Inferior parietal cortex (tissue), 1 donor: ENCODE data around the gene PGRMC2.
"Not testable (repeated sequence)": the region's sequence is repeated elsewhere in the genome, so short reads cannot be mapped to it uniquely, and the experiment has no call there.

ENCODE experiments used
- DNase-seq: peaks from one replicate; pipeline ENCODE4 v3.0.0-alpha.2; 2016; ENCODE audit errors: extremely low spot score

The PGRMC2 gene

DNA sequence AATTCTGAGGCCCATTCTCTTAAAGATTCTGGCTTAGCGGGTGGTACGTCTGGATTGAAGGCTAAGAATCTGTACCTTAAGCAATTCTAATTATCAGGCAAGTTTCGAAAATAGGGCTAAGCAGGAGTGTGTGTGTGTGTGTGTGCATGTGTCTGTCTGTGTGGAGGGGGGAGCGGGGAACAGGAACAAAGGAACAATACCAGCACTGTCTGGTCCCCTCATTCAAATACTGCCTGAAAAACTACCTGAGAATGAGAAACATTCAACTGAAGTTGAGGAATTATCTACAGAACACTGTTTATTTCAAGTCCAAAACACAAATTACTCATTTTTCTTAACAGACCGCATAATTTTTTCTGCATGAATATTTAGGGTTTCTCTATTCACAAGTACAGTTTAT, 18.6 kb downstream of the PGRMC2 start:
- DNase-seq: no peak

DNA sequence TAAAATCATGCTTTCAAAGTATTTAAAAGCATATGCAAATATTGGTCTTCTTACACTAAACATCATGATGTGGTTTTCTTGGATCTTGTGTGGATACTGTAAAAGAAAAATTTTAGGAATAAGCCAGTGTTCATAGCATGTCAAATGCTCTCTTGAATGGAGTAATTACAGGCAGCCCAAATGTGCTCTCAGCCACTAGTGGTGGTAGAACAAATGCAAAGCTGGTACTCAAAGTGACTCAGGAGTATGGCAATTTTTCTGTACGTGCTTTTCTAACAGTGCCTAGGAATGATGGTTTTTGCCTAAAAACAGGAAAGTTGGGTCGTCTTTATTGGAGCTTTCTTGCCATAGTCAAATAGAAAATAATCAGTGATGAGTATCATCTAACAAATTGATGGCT, 19.9 kb downstream of the PGRMC2 start:
- no peak for DNase-seq

DNA sequence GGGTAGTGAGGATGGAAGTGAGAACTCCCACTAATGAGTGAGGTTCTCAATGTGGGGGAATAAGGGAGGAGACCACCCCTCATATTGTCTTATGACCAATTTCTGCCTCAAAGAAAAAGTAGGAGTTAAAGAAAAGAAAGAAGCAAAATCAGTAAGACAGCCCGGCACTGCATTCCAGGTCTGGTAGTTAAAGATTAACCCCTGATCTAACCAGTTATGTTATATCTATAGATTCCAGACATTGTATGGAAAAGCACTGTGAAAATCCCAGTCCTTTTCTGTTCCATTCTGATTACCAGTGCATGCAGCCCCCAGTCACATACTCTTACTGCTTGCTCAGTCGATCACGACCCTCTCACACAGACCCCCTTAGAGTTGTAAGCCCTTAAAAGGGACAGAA, 20.4 kb downstream of the PGRMC2 start:
- not testable (repeated sequence) for DNase-seq

DNA sequence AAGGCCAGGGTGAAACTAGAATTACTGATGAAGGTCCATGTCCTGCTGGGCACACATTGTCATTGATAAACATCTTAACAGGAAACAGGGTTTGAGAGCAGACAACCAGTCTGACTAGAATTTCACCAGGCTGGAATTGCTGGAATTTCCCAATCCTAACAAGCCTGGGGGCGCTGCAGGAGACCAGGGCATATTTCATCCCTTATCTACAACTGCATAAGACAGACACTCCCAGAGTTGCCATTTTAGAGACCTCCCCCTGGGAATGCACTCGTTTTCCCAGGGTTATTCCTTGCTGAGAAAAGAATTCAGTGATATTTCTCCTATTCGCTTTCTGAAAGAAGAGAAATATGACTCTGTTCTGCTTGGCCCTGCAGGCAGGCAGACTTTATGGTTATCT, 22.1 kb downstream of the PGRMC2 start:
- DNase-seq: not testable (repeated sequence)

DNA sequence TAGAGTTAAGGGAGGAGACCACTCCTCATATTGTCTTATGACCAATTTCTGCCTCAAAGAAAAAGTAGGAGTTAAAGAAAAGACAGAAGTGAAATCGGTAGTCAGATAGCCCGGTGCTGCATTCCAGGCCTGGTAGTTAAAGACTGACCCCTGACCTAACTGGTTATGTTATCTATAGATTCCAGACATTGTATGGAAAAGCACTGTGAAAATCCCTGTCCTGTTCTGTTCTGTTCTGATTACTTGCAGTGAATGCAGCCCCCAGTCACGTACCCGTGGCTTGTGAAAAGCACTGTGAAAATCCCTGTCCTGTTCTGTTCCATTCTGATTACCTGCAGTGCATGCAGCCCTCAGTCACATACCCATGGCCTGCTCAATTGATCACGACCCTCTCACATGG, 27.7 kb downstream of the PGRMC2 start:
- DNase-seq: not testable (repeated sequence)

DNA sequence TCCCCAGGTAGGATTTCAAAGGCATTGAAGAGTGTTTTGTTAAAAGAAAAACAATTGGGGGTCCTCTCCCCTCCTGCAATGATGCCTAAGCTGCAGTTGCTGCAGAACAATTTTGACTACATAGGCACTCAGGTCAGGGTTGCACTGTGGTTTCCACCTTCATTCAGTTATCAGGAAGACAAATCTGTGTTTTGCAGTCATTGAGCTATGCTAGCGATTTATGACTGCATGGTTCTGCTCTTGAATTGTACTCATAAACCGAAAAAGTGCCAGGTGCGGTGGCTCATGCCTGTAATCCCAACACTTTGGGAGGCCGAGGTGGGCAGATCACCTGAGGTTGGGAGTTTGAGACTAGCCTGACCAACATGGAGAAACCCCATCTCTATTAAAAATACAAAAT, 29.4 kb downstream of the PGRMC2 start:
- not testable (repeated sequence) for DNase-seq

DNA sequence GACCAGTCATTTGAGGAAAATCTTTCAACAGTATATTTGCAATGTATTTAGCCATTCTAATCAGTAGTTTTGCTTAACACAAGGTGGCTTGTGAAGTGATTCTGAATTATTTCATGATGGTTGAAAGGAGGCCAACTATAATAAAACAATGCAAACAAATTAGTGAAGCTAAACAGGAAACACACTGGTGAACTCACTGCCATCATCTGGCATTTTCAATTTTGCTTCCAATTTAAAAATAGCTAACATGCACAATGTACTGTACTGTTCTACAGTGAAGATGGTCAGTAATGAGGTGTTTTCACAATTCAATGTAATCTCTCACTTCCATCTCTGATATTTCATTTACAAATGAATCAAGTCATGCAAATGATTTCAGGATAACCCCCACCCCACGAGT, 31.1 kb downstream of the PGRMC2 start:
- no peak for DNase-seq

DNA sequence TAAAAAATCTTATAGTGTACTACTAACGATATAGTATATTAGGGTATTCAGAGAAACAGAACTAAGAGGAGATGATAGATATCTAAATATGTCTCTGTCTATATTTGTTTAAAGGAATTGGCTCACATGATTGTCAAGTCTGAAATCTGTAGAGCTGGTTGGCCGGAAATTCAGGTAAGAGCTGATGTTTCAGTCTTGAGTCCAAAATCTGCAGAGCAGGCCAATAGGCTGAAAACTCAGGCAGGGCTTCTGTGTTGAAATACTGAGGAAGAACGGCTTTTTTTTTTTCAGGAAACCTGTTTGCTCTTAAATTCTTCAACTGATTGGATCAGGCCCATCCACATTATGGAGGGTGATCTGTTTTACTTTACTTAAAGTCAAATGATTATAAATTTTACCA, 31.7 kb downstream of the PGRMC2 start:
- no peak for DNase-seq

DNA sequence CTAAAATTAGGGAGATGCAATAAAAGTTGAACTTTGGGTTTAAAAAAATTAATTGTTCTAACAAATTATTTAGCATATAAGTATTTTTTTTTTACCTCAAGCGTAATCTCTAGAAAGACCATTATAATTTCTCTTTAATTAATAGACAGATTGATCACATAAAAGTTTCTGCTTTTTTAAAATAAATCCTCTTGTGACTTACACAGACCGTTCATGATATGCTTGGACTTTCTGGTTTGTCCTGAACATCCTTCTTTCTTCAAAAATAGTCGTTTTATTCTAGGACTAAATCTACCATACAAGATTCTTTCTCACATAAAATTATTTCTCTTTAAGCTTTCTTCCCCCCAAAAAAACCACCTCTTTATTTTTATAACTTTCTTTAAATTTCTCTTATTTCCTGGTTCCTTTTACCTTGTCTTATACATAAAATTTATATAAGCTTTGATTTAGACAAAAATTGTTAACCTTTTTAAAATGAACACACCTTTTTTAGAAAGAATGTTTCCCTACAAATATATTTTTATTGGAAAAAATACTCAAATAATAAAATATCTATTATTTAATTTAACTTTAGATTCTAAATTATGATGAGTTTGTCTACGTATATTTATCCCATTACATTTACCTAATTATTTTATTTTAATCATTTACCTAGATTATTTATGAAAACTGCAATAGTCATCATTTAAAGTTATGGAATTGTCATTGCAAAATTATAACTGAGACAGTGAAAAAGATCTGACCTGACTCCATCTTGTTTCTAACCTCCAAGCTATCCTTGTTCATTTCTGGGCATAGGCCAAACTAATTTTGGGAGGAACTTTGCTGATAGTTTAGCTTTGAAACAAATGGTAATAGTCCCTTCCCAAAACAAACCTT, 37.6 kb downstream of the PGRMC2 start:
- no peak for DNase-seq

DNA sequence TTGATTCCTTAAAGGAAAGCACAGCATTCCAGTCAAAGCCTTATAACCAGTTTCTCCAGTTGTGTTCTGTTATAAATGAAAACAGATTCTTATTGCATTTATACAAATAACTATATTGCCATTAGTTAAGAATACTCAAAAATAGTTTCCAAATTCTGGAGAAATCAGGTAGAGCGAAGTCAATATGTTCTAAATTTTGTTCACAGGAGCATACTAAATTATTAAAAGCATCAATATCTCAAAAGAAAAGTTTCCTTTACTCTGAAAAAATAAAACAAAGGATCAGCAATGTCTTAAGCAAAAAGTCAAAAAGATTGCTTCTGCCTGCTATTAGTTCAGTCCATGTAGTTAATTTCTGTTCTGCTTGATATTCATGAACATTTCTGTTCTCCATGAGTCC, 39.7 kb downstream of the PGRMC2 start:
- DNase-seq: no peak

DNA sequence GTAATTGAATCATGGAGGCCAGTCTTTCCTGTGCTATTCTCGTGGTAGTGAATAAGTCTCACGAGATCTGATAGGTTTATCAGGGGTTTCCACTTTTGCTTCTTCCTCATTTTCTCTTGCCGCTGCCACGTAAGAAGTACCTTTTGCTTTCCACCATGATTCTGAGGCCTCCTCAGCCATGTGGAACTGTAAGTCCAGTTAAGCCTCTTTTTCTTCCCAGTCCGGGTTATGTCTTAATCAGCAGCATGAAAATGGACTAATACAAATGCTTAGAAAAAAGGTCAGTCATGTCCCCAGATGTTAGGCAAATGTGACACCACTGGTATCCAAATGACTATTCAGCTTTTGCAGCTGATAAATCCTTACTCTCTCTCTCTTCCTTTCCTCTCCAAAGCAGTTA, 42.2 kb downstream of the PGRMC2 start:
- not testable (repeated sequence) for DNase-seq

DNA sequence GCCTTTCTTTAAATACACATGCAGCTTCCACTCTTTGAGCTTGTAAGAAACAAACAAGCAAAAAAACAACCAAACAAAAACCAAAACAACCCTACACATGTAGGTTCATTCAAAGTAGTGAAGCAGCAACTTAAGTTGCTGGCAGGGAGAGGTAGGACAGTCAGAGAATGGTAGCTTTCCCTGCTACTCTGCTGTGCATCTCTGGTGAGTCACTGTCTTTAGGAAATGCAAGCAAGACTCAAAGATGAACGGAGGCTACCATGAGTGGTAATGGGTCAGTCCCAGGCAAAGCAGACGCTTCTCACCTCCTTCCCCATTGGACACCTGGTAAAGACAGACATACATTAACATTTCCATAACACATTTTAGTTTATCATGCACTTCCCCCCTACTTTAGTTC, 43.2 kb downstream of the PGRMC2 start:
- no peak for DNase-seq

DNA sequence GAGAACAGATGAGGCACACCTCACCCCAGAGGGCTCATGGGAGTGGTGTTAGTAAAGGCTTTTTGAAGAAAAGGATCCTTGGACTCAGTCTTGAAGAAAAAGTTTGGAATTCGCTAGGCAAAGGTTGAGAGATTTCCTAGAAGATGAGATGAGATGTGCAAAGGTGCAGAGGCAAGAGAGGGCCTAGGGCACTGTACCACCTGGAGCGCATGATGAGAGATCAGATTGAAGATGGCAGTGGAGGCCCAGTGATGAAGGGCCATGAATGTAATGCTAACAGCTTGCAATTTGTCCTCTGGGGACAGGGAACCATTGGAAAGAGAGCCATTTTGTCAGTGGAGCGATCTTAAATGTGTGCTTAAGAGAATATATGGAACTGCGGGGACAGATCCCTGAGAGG, 45.0 kb downstream of the PGRMC2 start:
- no peak for DNase-seq

DNA sequence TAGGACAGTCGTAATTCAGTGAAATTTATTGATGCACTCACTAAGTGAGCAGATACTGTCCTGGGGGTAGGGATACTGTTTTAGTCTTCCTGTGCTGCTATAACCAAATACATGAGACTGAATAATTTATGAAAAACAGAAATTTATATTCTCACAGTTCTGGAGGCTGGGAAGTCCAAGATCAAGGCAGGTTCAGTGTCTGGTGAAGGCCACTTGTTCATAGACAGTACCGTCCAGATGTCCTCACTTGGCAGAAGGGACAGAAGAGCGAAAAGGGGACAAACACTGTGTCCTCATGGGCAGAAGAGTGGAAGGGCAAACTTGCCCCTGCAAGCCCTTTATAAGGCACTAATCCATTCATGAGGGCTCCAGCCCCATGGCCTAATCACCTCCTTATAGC, 45.6 kb downstream of the PGRMC2 start:
- no peak for DNase-seq

DNA sequence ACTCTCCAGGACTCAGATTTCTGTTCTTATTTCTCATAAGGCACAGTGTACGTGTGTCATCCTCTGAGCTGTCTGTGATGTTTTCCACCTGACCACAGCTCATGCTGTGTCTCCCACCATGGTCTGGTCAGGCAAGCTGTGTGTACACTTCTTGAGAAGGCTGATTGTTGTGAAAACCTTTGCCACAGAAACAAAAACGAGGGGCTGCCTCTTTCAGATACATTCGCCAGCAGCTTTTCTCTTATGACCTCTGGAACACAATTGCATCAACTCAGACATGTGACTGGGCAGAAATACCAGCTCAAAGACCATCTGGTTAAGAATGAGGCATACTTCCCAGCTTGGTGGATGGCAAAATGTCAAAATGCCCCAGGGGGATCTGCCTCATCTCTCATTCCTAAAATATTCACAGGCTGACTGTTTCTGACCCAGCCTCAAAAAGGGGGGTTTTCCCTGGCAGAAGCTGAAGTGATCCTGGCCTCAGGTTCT, 46.1 kb downstream of the PGRMC2 start:
- no peak for DNase-seq

DNA sequence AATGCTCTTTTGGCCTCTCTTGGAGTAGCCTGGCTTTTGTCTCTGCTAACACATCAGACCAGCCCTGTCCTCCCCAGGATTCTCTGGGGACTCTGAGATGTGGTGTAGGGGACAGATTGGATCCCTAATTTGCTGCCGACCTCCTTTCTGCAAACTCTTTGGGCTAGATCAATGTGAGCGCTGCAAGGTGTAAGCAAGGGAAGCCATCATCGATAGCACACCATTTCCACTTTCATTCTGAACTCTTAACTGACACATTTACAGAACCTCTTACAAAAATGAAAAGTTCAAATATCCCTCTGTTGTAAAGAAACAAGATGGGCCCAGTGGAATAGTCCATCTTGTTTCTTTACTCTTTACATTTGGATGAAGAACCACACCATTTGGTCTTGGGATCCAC, 46.6 kb downstream of the PGRMC2 start:
- no peak for DNase-seq

DNA sequence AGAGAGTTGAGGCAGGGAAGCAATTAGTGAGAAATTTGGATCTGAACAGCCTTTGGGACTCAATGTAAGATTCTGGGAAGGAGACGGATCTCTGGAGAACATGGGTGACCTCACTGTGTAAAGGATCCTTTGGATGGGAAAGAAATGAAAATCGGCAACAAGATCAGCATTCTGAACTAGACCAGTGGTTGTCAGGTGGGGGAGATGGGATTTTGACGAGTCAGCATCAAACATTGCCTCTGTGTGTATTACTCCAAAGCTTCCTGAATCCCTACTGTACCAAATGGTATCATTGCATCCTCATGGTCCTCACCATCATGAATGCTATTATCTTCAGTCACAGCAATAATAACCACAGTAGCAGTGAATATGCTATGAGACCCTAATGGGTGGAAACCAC, 52.8 kb downstream of the PGRMC2 start:
- no peak for DNase-seq

DNA sequence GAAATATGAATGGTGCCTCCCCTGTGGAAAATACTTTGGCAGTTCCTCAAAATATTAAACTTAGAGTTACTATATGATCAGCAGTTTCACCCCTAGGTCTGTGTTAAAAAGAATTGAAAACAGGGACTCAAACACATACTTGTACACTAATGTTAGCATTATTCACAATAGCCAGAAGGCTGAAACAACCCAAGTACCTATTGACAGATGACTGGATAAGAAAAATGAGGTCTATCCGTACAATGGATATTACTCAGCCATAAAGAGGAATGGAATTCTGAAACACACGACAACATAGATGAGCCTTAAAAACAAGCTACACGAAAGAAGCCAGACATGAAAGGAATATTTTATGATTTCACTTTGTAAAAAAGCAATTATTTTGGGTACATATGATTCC, 54.9 kb downstream of the PGRMC2 start:
- no peak for DNase-seq

DNA sequence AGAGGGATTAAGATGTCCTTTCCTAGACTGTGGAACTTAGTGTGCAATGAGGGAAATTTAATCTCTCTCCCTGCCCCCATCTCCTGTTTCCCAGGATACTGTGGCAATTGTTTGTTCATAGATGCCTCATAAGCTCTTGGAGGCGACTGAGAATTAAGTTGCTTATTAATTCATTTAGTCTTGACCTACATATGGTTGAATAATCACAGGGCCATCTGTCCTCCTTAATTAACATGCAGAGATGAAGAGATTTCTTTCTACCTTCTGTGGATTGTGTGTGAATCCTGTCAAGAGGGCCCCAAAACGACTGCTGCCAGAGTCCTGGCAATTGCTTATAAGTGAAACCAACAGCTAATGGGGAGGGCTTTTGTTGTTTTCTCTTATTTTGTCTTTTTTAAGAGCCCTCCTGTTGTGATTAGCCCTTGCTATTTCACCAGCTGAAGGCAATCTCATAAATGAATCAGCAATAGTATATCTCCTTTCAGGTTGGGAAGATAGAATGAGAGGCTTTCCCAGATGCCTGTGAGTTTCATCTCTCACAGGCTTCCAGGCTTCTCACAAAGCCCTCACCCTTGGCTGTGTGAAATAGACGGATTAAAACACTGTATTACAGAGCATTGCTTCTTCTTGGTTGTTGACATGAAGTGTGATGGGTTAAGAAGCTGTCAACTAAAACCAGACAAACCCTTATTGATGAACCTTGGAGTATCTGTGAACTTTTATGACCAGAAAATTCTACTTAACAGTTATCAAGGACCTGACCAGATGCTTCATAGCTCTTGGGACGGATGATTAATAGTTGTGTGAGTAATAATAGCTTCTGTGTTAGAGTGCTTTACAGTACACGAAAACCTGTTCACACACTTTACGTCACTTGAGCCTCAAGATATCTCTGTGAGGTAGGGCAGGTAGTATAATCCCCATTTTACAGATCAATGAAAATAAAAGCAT, 58.5 kb downstream of the PGRMC2 start:
- no peak for DNase-seq

DNA sequence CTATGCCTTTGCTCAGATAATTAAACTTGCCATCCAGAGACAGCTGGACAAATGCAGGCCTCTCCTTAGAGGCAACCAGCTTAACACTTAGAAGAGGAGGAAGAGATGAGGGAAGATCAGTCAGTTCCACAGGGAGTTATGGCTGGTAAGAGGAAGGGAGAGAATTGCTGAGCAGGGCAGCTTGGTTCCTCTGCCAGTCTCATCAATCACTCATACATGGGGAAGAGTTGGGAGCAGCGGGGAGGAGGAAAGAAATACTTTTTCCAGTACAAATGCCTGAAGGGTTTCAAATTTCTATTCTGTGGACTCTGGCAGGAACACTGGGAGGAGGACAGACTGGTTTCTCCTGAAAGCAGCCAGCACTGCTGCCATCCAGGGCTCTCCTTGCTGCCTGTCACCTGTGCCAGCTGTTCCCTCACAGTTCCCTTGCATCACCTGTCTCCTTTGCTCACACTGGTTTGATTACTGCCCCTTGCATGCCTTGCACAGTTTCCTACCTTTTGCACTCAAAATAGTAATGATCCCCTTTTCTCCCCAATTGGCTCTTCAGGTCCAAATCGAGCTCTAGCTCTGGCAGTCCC, 59.5 kb downstream of the PGRMC2 start:
- DNase-seq: no peak

DNA sequence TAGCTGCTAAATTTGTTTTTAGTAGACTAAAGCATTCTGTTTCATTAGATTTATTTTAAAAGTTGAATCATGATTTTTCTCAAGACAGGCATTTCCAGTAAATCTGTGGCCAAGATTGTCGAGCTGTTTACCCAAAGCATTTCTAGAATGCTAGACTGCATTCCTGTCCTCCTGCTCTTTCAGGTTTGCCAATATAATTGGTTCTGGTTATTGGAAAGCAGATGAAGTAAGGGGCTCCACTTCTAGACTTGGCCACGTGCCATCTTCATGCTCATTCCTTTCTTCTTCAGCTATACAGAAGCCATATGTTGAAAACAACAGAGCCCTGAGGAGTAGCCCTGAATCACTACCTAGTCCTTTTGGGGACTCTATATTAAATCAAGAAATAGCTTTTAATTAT, 62.5 kb downstream of the PGRMC2 start:
- DNase-seq: no peak

DNA sequence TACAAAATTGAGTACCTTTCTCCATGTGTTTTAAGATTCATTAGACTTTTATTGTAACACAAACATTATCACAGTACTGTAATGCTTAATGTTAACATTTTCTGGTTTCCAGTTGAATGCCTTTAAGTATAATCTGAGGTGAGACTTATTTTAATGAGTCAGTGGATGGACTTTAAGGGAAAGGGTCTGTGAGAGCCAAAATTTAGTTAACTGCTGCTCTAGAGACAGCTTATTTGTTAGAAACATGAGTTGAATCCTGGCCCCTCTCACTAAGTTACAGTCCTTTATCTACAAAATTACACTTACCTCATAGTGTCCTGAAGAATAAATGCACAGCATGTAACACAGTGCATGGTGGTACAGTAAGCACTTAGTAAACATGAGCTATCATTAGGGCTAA, 66.0 kb downstream of the PGRMC2 start:
- DNase-seq: no peak
